Measurements from ENCODE around the gene PIP5K1C. TPM values are rescaled to one million over a fixed set of nuclear protein-coding genes. Genes with fewer than 3 reads are reported as not detected.
A peak's percentile ranks its signal among the peaks of the same experiment; 100 is the strongest.

PIP5K1C gene
- total and polyA plus RNA-seq, 10 of the 15 experiments (the other 5 are each of a cell fraction or from before 2014, with no cell fraction given), result 0.39 to 19.6 (median 5.3) TPM

- Histone ChIP-seq H3K4me3 (no peak overlapping the region), H3K27me3 (replicated peaks in 1 of 2; ENCODE audit: control insufficient read depth in 2 of 2, insufficient read depth in 2 of 2, low read length in 1 of 2) (no peaks in the 10 kb centered on the region), H3K4me1 (ENCODE audit: control insufficient read depth, insufficient read depth, low read length) (peaks cover 28% of the 10 kb centered on the region), H3K9ac (ENCODE audit: control insufficient read depth, insufficient read depth, low read length) (no peak overlapping the region), H3K9me3 (replicated peaks; ENCODE audit: control insufficient read depth, insufficient read depth, low read length) (peaks cover 7% of the 10 kb centered on the region), H3K27ac (ENCODE audit: control insufficient read depth, insufficient read depth) (peak overlapping the region; percentile 19), H3K4me2 (ENCODE audit: control insufficient read depth, insufficient read depth) (peak overlapping the region; percentile 56; the same call in 1 of the 2 replicates), H3K79me2 (ENCODE audit: control insufficient read depth, insufficient read depth, low read length) (peaks cover 12% of the 10 kb centered on the region), H2AFZ (ENCODE audit: control insufficient read depth, low read depth, low read length) (no peak overlapping the region), H4K20me1 (ENCODE audit: control insufficient read depth, insufficient read depth) (no peaks in the 10 kb centered on the region), H3K36me3 (ENCODE audit: control insufficient read depth in 2 of 2, insufficient read depth in 2 of 2, low read length in 1 of 2) (peaks cover 3 to 5% of the 10 kb centered on the region in 2 experiments; a peak in 2 of 4 replicates)
- TF ChIP-seq EGR1 (IDR thresholded peaks at IDR 0.05; ENCODE audit: borderline replicate concordance in 1 of 2, low read depth in 2 of 2, low read length in 2 of 2) (peak in 1 of 2 experiments; percentile 77; a peak in 1 of 3 replicates), CHD4 (IDR thresholded peaks at IDR 0.05) (no peak)
- POLR2A ChIA-PET, result interaction anchor here (1.0 kb wide), 1 partner anchor 16 kb away, joined by 3 read pairs; no protein-coding TSS in a partner anchor
- SMC1A ChIA-PET (ENCODE audit: uncharacterized antibody, unreplicated experiment), result no interaction called here
- no peak for FAIRE-seq
- in situ Hi-C loops (cut with MboI) (no loop called here), intact Hi-C loops (cut with micrococcal nuclease; ENCODE audit: unreplicated experiment) (no loop called here)
- CTCF ChIA-PET, result interaction anchor here (1.0 kb wide), 1 partner anchor 19 kb away, joined by 4 read pairs; no protein-coding TSS in a partner anchor
- no TSS peak for BruUV-seq (replicated peaks)
- ATAC-seq, result peak; percentile 7; the same call in 2 of the 3 replicates
- RAD21 ChIA-PET (ENCODE audit: unreplicated experiment), result interaction anchor here (1.0 to 1.1 kb wide), 4 partner anchors 14 to 79 kb away, joined by 3 to 5 read pairs (median 4); partner anchors contain the start of gene MRPL54
- 10% methylated on average over 17 of the region's 26 CpGs for WGBS (ENCODE audit: insufficient coverage, insufficient replicate concordance, low lambda C conversion rate, missing lambda C conversion rate)
- DNase-seq (ENCODE audit: low read depth, low spot score), result no peak
Observed at GRCh38 chr19:3683405-3684053, 16.7 kb downstream of the PIP5K1C start.

- Histone ChIP-seq H3K9ac (ENCODE audit: control insufficient read depth, insufficient read depth, low read length) (no peak overlapping the region), H3K27ac (ENCODE audit: control insufficient read depth, insufficient read depth) (no peak overlapping the region), H3K9me3 (replicated peaks; ENCODE audit: control insufficient read depth, insufficient read depth, low read length) (peaks cover 7% of the 10 kb centered on the region), H3K4me2 (ENCODE audit: control insufficient read depth, insufficient read depth) (no peak overlapping the region), H3K79me2 (ENCODE audit: control insufficient read depth, insufficient read depth, low read length) (peaks cover 10% of the 10 kb centered on the region), H3K4me3 (no peak overlapping the region), H3K27me3 (replicated peaks in 1 of 2; ENCODE audit: control insufficient read depth in 2 of 2, insufficient read depth in 2 of 2, low read length in 1 of 2) (no peaks in the 10 kb centered on the region), H2AFZ (ENCODE audit: control insufficient read depth, low read depth, low read length) (no peak overlapping the region), H4K20me1 (ENCODE audit: control insufficient read depth, insufficient read depth) (no peaks in the 10 kb centered on the region), H3K36me3 (ENCODE audit: control insufficient read depth in 2 of 2, insufficient read depth in 2 of 2, low read length in 1 of 2) (peaks cover 3 to 5% of the 10 kb centered on the region in 2 experiments; a peak in 2 of 4 replicates), H3K4me1 (ENCODE audit: control insufficient read depth, insufficient read depth, low read length) (peaks cover 21% of the 10 kb centered on the region)
- 82% methylated on average over 15 of the region's 17 CpGs for WGBS (ENCODE audit: insufficient coverage, insufficient replicate concordance, low lambda C conversion rate, missing lambda C conversion rate)
- CTCF ChIA-PET, result interaction anchor here (0.6 to 0.7 kb wide), 2 partner anchors 457 to 558 kb away, joined by 3 read pairs; no protein-coding TSS in a partner anchor
- intact Hi-C loops (cut with micrococcal nuclease; ENCODE audit: unreplicated experiment), result no loop called here
- ATAC-seq (no peak), FAIRE-seq (no peak), DNase-seq (ENCODE audit: low read depth, low spot score) (no peak)
- no TSS peak for BruUV-seq (replicated peaks)
- RAD21 ChIA-PET (ENCODE audit: unreplicated experiment), result interaction anchor here (1.1 kb wide), 1 partner anchor 15 kb away, joined by 3 read pairs; no protein-coding TSS in a partner anchor
- POLR2A ChIA-PET, result no interaction called here
- SMC1A ChIA-PET (ENCODE audit: uncharacterized antibody, unreplicated experiment), result no interaction called here
- in situ Hi-C loops (cut with MboI), result no loop called here
- no peak for TF ChIP-seq HDAC6 (IDR thresholded peaks at IDR 0.05; ENCODE audit: unreplicated experiment)
- no peak for TF ChIP-seq MLLT1 (IDR thresholded peaks at IDR 0.05)
- TF ChIP-seq BCL11A (IDR thresholded peaks at IDR 0.05; ENCODE audit: low read depth, low read length), result no peak
- TF ChIP-seq HCFC1 (IDR thresholded peaks at IDR 0.05; ENCODE audit: low read length), result no peak
- TF ChIP-seq SIX5 (IDR thresholded peaks at IDR 0.05; ENCODE audit: low read depth, low read length, severe bottlenecking), result no peak
- no peak for TF ChIP-seq KAT2A (conservative IDR thresholded peaks at IDR 0.05; ENCODE audit: control insufficient read depth, low read depth, low read length)
- no peak for TF ChIP-seq NR2C2 (IDR thresholded peaks at IDR 0.05; ENCODE audit: borderline replicate concordance, control insufficient read depth, insufficient read length, low read depth)
- TF ChIP-seq NKRF (conservative IDR thresholded peaks at IDR 0.05), result no peak
Observed at GRCh38 chr19:3682741-3683404, 17.4 kb downstream of the PIP5K1C start.
